HCT116 (cell line): ENCODE measurements around the gene VIT.

Experiments used
- EGR1 ChIP-seq: IDR thresholded peaks from 2 replicates; pipeline ENCODE4 v1.6.1; 2012; ENCODE audit warnings: low read depth
- TF ChIP-seq, protein P1 (sequence below), 3 experiments: fragments of 200-600 bp in 1 of 3; sonication (generic) in 1 of 3; IDR thresholded peaks in 2 of 3; conservative IDR thresholded peaks in 1 of 3; 2 replicates each; pipeline ENCODE4 v1.5.1; 2012 to 2017; ENCODE audit warnings: low read depth in 2 of 3, low read length in 2 of 3, antibody characterized with exemption in 1 of 3, borderline replicate concordance in 1 of 3, control low read depth in 1 of 3, mild to moderate bottlenecking in 1 of 3, mixed read lengths in 1 of 3, mixed run types in 1 of 3, moderate library complexity in 1 of 3; ENCODE audit not compliant: insufficient read depth in 1 of 3

DNA sequence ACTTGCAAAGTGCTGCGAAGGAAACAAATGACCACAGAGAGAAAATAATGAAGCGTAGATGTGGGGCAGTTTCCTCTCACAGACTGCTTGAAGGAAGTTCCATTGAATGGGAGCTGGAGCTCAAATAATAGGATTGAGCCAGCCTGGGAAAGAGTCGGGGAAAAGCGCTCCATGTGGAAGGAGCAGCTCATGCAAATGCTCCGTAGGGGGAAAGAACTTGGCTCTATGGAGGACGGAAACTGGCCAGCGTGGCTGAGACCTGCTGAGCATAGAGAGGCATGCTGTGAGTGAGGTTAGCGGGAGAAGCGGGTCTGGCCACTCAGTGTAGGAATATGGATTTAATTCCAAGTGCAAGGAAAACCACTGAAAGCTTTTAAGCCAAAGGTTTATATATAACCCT, 28.6 kb upstream of the VIT start:
- no peak for TF ChIP-seq EGR1
- TF ChIP-seq, protein P1, sequence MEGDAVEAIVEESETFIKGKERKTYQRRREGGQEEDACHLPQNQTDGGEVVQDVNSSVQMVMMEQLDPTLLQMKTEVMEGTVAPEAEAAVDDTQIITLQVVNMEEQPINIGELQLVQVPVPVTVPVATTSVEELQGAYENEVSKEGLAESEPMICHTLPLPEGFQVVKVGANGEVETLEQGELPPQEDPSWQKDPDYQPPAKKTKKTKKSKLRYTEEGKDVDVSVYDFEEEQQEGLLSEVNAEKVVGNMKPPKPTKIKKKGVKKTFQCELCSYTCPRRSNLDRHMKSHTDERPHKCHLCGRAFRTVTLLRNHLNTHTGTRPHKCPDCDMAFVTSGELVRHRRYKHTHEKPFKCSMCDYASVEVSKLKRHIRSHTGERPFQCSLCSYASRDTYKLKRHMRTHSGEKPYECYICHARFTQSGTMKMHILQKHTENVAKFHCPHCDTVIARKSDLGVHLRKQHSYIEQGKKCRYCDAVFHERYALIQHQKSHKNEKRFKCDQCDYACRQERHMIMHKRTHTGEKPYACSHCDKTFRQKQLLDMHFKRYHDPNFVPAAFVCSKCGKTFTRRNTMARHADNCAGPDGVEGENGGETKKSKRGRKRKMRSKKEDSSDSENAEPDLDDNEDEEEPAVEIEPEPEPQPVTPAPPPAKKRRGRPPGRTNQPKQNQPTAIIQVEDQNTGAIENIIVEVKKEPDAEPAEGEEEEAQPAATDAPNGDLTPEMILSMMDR (IDR thresholded peaks at IDR 0.05 in 2 of 3, conservative IDR thresholded peaks at IDR 0.05 in 1 of 3; ENCODE audit: borderline replicate concordance in 1 of 3, insufficient read depth in 1 of 3, low read depth in 2 of 3, low read length in 2 of 3) = no peak
